H1 (cell line): ENCODE measurements around the gene TWIST2. TPM values are rescaled to one million over a fixed set of nuclear protein-coding genes. Genes with fewer than 3 reads are reported as not detected.

Experiments used
- CTCF ChIA-PET: fragments of 300-600 bp; sonication (Branson Sonifier 250); formaldehyde crosslinking; loops from one replicate; lab custom pipeline; 2021; ENCODE audit not compliant: partially characterized antibody; lab: Charles Lee
- POLR2A ChIA-PET: fragments of 300-600 bp; sonication (Branson Sonifier 250); formaldehyde crosslinking; loops from one replicate; lab custom pipeline; 2021; ENCODE audit warnings: inconsistent platforms; ENCODE audit not compliant: partially characterized antibody; lab: Charles Lee
- DNase-seq, 2 experiments: peaks; one replicate each; pipeline versions ENCODE4 v3.0.0 to v3.0.0-alpha.2; 2010 to 2022; ENCODE audit warnings: low spot score in 2 of 2, low read depth in 1 of 2, mixed read lengths in 1 of 2
- FAIRE-seq: peaks from 2 replicates; lab custom pipeline; 2011; peaks lifted over from hg19 to GRCh38; lab: Jason Lieb, UNC
- H2AFZ ChIP-seq: 2 replicates; pipeline ENCODE4 v1.8.1; 2012; ENCODE audit warnings: low read length, inconsistent platforms
- H2AK5ac ChIP-seq: 2 replicates; pipeline ENCODE4 v1.6.1; 2013; ENCODE audit warnings: low read depth, low read length
- H2BK120ac ChIP-seq: replicated peaks from 2 replicates; pipeline ENCODE3; 2013; ENCODE audit warnings: low read depth, low read length, inconsistent platforms
- H2BK12ac ChIP-seq: 2 replicates; pipeline ENCODE4 v1.6.1; 2013; ENCODE audit warnings: low read depth, low read length
- H2BK15ac ChIP-seq: 2 replicates; pipeline ENCODE4 v1.6.1; 2013; ENCODE audit warnings: low read length
- H2BK20ac ChIP-seq: 2 replicates; pipeline ENCODE4 v1.6.1; 2013; ENCODE audit warnings: low read length
- H2BK5ac ChIP-seq: 2 replicates; pipeline ENCODE4 v1.6.1; 2013; ENCODE audit warnings: low read depth, low read length
- H3K14ac ChIP-seq: 2 replicates; pipeline ENCODE4 v1.6.1; 2013; ENCODE audit warnings: inconsistent platforms; ENCODE audit not compliant: insufficient read length
- H3K18ac ChIP-seq: 2 replicates; pipeline ENCODE4 v1.6.1; 2013; ENCODE audit warnings: low read length; ENCODE audit errors: extremely low read depth
- H3K23ac ChIP-seq: 2 replicates; pipeline ENCODE4 v1.6.1; 2013; ENCODE audit warnings: inconsistent platforms; ENCODE audit not compliant: insufficient read length
- H3K23me2 ChIP-seq: 2 replicates; pipeline ENCODE4 v1.6.1; 2013; ENCODE audit warnings: low read depth, low read length
- H3K27ac ChIP-seq: 2 replicates; pipeline ENCODE4 v1.6.1; 2011; ENCODE audit warnings: low read depth, low read length, inconsistent platforms
- H3K27me3 ChIP-seq, 4 experiments: replicated peaks in 1 of 4; 1 replicate in 1 of 4; 2 replicates in 3 of 4; pipeline versions ENCODE4 v1.6.1 to v1.8.1; 2011 to 2013; ENCODE audit warnings: low read length in 3 of 4, mild to moderate bottlenecking in 3 of 4, inconsistent platforms in 2 of 4, mixed read lengths in 2 of 4, moderate library complexity in 1 of 4; ENCODE audit not compliant: control insufficient read depth in 3 of 4, insufficient read depth in 3 of 4; ENCODE audit errors: extremely low read depth in 1 of 4
- H3K36me3 ChIP-seq, 4 experiments: 2 replicates each; pipeline versions ENCODE4 v1.6.1 to v1.8.1; 2011 to 2013; ENCODE audit warnings: mild to moderate bottlenecking in 4 of 4, low read length in 3 of 4, moderate library complexity in 2 of 4, control low read depth in 1 of 4, inconsistent platforms in 1 of 4; ENCODE audit not compliant: insufficient read depth in 4 of 4, control insufficient read depth in 2 of 4
- H3K4ac ChIP-seq: replicated peaks from 2 replicates; pipeline ENCODE3; 2013; ENCODE audit warnings: low read length, low read depth, mixed read lengths, inconsistent platforms; ENCODE audit not compliant: insufficient read length
- H3K4me1 ChIP-seq, 4 experiments: replicated peaks in 1 of 4; 1 replicate in 1 of 4; 2 replicates in 3 of 4; pipeline versions ENCODE4 v1.6.1 to v1.8.1; 2011 to 2013; ENCODE audit warnings: low read length in 3 of 4, inconsistent platforms in 2 of 4, mixed read lengths in 1 of 4; ENCODE audit not compliant: insufficient read depth in 4 of 4, control insufficient read depth in 3 of 4
- H3K4me2 ChIP-seq, 2 experiments: 2 replicates each; pipeline versions ENCODE4 v1.6.1 to v1.8.1; 2011 to 2013; ENCODE audit warnings: low read depth in 2 of 2, low read length in 2 of 2, control low read depth in 1 of 2, inconsistent platforms in 1 of 2, mild to moderate bottlenecking in 1 of 2; ENCODE audit not compliant: insufficient read depth in 1 of 2
- H3K4me3 ChIP-seq, 4 experiments: fragments of 200-600, 300-600 bp in 1 of 4; sonication (generic), shearing (Covaris generic), sonication (Bioruptor Twin) in 1 of 4; 2 replicates each; pipeline versions ENCODE4 v1.5.1 to v1.8.1; 2011 to 2016; ENCODE audit warnings: low read length in 4 of 4, low read depth in 3 of 4, control low read depth in 2 of 4, inconsistent platforms in 2 of 4, mild to moderate bottlenecking in 2 of 4, mixed read lengths in 1 of 4, moderate library complexity in 1 of 4; ENCODE audit not compliant: insufficient read depth in 2 of 4; ENCODE audit errors: extremely low read depth in 1 of 4
- H3K56ac ChIP-seq: replicated peaks from 2 replicates; pipeline ENCODE3; 2013; ENCODE audit warnings: low read depth, mild to moderate bottlenecking, mixed read lengths, low read length, inconsistent platforms; ENCODE audit not compliant: insufficient read length
- H3K79me1 ChIP-seq: 2 replicates; pipeline ENCODE4 v1.6.1; 2013; ENCODE audit warnings: low read depth, low read length, control low read depth
- H3K79me2 ChIP-seq, 2 experiments: 2 replicates each; pipeline versions ENCODE4 v1.6.1 to v1.8.1; 2012 to 2013; ENCODE audit warnings: low read length in 2 of 2, mild to moderate bottlenecking in 2 of 2, inconsistent platforms in 1 of 2; ENCODE audit not compliant: insufficient read depth in 2 of 2, control insufficient read depth in 1 of 2
- H3K9ac ChIP-seq, 4 experiments: replicated peaks in 1 of 4; 1 replicate in 1 of 4; 2 replicates in 3 of 4; pipeline versions ENCODE4 v1.6.1 to v1.8.1; 2011 to 2013; ENCODE audit warnings: low read depth in 3 of 4, low read length in 3 of 4, control low read depth in 2 of 4, mild to moderate bottlenecking in 2 of 4, moderate library complexity in 2 of 4, inconsistent platforms in 1 of 4; ENCODE audit errors: extremely low read depth in 1 of 4
- H3K9me3 ChIP-seq, 2 experiments: 2 replicates each; pipeline versions ENCODE4 v1.6.1 to v1.8.1; 2012 to 2013; ENCODE audit warnings: mild to moderate bottlenecking in 2 of 2, moderate library complexity in 2 of 2, control low read depth in 1 of 2, inconsistent platforms in 1 of 2, low read depth in 1 of 2, low read length in 1 of 2, mixed read lengths in 1 of 2; ENCODE audit not compliant: insufficient read depth in 2 of 2
- H4K20me1 ChIP-seq, 2 experiments: replicated peaks in 1 of 2; 2 replicates each; pipeline versions ENCODE3 to v1.8.1; 2011 to 2013; ENCODE audit warnings: inconsistent platforms in 2 of 2, low read length in 2 of 2, mild to moderate bottlenecking in 1 of 2; ENCODE audit not compliant: insufficient read depth in 2 of 2, control insufficient read depth in 1 of 2
- H4K5ac ChIP-seq: 2 replicates; pipeline ENCODE4 v1.6.1; 2013; ENCODE audit warnings: low read length, low read depth, mixed read lengths, inconsistent platforms; ENCODE audit not compliant: insufficient read length
- H4K8ac ChIP-seq: 2 replicates; pipeline ENCODE4 v1.8.0; 2013; ENCODE audit warnings: mild to moderate bottlenecking, moderate library complexity, low read length, inconsistent platforms; ENCODE audit not compliant: insufficient read depth; ENCODE audit errors: extremely low read depth
- H4K91ac ChIP-seq: replicated peaks from 2 replicates; pipeline ENCODE3; 2013; ENCODE audit warnings: low read length, mixed read lengths, inconsistent platforms; ENCODE audit not compliant: insufficient read length
- BACH1 ChIP-seq: IDR thresholded peaks from 2 replicates; pipeline ENCODE4 v1.6.1; 2012; ENCODE audit warnings: low read length, improper control_type of control experiment
- BCL11A ChIP-seq, 2 experiments: IDR thresholded peaks; one replicate each; pipeline ENCODE4 v1.6.1; 2011; ENCODE audit warnings: low read depth in 2 of 2, low read length in 2 of 2, mild to moderate bottlenecking in 2 of 2
- CHD1 ChIP-seq: IDR thresholded peaks from 2 replicates; pipeline ENCODE4 v1.6.1; 2012; ENCODE audit warnings: low read depth, low read length, improper control_type of control experiment
- CHD2 ChIP-seq: IDR thresholded peaks from 2 replicates; pipeline ENCODE4 v1.6.1; 2012; ENCODE audit warnings: low read length, improper control_type of control experiment
- CTBP2 ChIP-seq: IDR thresholded peaks from 2 replicates; pipeline ENCODE4 v1.7.0; 2011; ENCODE audit warnings: borderline replicate concordance, mild to moderate bottlenecking, moderate library complexity, mixed read lengths, low read length; ENCODE audit not compliant: insufficient read depth, insufficient read length
- JUN ChIP-seq: IDR thresholded peaks from 2 replicates; pipeline ENCODE4 v1.6.1; 2011; ENCODE audit warnings: low read depth, mild to moderate bottlenecking, improper control_type of control experiment, low read length
- KDM1A ChIP-seq: fragments of 200-600, 300-600 bp; sonication (generic); IDR thresholded peaks from 2 replicates; pipeline ENCODE4 v1.7.1; 2016; ENCODE audit warnings: mild to moderate bottlenecking, low read length, borderline replicate concordance
- KDM4A ChIP-seq: IDR thresholded peaks from one replicate; pipeline ENCODE4 v1.7.1; 2012; ENCODE audit warnings: low read depth, mild to moderate bottlenecking, moderate library complexity, low read length, inconsistent platforms; ENCODE audit not compliant: severe bottlenecking
- POLR2AphosphoS5 ChIP-seq: IDR thresholded peaks from 2 replicates; pipeline ENCODE4 v1.6.1; 2011; ENCODE audit warnings: low read depth, low read length
- RXRA ChIP-seq: IDR thresholded peaks from 2 replicates; pipeline ENCODE4 v1.6.1; 2011; ENCODE audit warnings: low read depth, mild to moderate bottlenecking, low read length, moderate library complexity; ENCODE audit not compliant: insufficient read depth
- TAF1 ChIP-seq: IDR thresholded peaks from 2 replicates; pipeline ENCODE4 v1.6.1; 2011; ENCODE audit warnings: mild to moderate bottlenecking, low read depth, low read length
- TBP ChIP-seq: IDR thresholded peaks from 2 replicates; pipeline ENCODE4 v1.6.1; 2011; ENCODE audit warnings: low read depth, low read length, improper control_type of control experiment
- WGBS, 2 experiments: shearing (Covaris generic) in 1 of 2; methylation state at CpG; one replicate each; pipeline versions ENCODE4 v1.1.6 to v1.1.7; 2013 to 2015; ENCODE audit warnings: low lambda C conversion rate in 2 of 2, mixed read lengths in 2 of 2, inconsistent platforms in 1 of 2, low coverage in 1 of 2, missing lambda C conversion rate in 1 of 2; ENCODE audit not compliant: insufficient replicate concordance in 2 of 2, insufficient coverage in 1 of 2, insufficient read length in 1 of 2; ENCODE audit errors: extremely low coverage in 1 of 2, missing lambda C conversion rate in 1 of 2; 5-methylcytosine and 5-hydroxymethylcytosine counted together
- polyA plus RNA-seq, 7 experiments: library from polyadenylated mRNA; depleted of rRNA in 3 of 7; stranded (reverse) in 5 of 7; unstranded in 2 of 7; fragments of >200 nt in 5 of 7; fragments of 200-250 nt in 2 of 7; gene quantifications; 1 replicate in 5 of 7; 2 replicates in 1 of 7; 4 replicates in 1 of 7; pipeline versions ENCODE4 v1.2.1 to v1.2.3, GENCODE V29; 2011 to 2013; ENCODE audit warnings: missing spikeins in 2 of 7, mixed read lengths in 2 of 7
- total RNA-seq: library from RNA; stranded (reverse); fragmentation: NEBNext Ultra II Directional; extraction: Animal tissue kit (Norgen Biotek cat#: 25700); gene quantifications from 2 replicates; pipeline ENCODE4 v1.2.1, GENCODE V29; 2021
- TF ChIP-seq, protein P1 (sequence below), 3 experiments: IDR thresholded peaks; 1 replicate in 2 of 3; 2 replicates in 1 of 3; pipeline versions ENCODE4 v1.5.1 to v1.6.1; 2011; ENCODE audit warnings: low read length in 3 of 3, mild to moderate bottlenecking in 3 of 3, inconsistent platforms in 2 of 3, low read depth in 1 of 3, moderate library complexity in 1 of 3; ENCODE audit not compliant: insufficient read depth in 1 of 3; ENCODE audit errors: control extremely low read depth in 1 of 3

Gene TWIST2
- total and polyA plus RNA-seq, 2 of the 8 experiments (the other 6 are each of a cell fraction or from before 2014, with no cell fraction given), result 2.6 to 4.3 TPM

DNA sequence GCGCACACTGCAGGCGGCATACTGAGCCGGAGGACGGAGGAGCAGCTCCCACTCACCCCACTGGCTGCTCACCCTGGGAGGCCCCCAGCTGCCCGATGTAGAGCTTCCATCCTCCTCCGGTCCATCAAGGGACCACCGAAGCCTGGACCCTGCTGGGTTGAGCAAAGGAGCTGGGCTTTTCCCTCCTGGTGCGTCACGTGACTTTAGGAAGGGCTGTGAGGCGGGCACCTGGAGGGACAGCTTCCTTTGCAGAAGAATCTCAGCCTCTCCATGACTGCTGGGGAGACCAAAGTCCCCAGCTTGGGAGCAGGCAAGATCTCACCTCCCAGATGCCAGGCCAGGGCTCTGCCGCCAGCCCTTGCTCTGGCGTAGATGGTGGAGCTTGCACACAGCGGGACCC, 102.7 kb downstream of the TWIST2 start:
- Histone ChIP-seq H2BK120ac (no peak overlapping the region), H2AFZ (no peak overlapping the region)
- TF ChIP-seq JUN, result no peak
- no peak for TF ChIP-seq BCL11A (IDR thresholded peaks at IDR 0.05; ENCODE audit: low read depth in 2 of 2, low read length in 2 of 2)
- TF ChIP-seq POLR2AphosphoS5, result no peak
- TF ChIP-seq CTBP2, result no peak
- TF ChIP-seq KDM1A, result no peak
- TF ChIP-seq KDM4A, result no peak
- no peak for TF ChIP-seq TBP
- no peak for TF ChIP-seq CHD2
- no peak for TF ChIP-seq RXRA
- TF ChIP-seq BACH1, result no peak
- TF ChIP-seq TAF1, result no peak
- TF ChIP-seq CHD1, result no peak
- TF ChIP-seq, protein P1, sequence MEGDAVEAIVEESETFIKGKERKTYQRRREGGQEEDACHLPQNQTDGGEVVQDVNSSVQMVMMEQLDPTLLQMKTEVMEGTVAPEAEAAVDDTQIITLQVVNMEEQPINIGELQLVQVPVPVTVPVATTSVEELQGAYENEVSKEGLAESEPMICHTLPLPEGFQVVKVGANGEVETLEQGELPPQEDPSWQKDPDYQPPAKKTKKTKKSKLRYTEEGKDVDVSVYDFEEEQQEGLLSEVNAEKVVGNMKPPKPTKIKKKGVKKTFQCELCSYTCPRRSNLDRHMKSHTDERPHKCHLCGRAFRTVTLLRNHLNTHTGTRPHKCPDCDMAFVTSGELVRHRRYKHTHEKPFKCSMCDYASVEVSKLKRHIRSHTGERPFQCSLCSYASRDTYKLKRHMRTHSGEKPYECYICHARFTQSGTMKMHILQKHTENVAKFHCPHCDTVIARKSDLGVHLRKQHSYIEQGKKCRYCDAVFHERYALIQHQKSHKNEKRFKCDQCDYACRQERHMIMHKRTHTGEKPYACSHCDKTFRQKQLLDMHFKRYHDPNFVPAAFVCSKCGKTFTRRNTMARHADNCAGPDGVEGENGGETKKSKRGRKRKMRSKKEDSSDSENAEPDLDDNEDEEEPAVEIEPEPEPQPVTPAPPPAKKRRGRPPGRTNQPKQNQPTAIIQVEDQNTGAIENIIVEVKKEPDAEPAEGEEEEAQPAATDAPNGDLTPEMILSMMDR (IDR thresholded peaks at IDR 0.05; ENCODE audit: control extremely low read depth in 1 of 3, insufficient read depth in 1 of 3, low read depth in 1 of 3, low read length in 3 of 3), result no peak

More for the DNA sequence above, 102.7 kb downstream of the TWIST2 start:
- H3K9ac ChIP-seq, result no peak overlapping the region
- no peak overlapping the region for H2AK5ac ChIP-seq
- H3K4me1 ChIP-seq, result no peaks in the 10 kb centered on the region
- no peak overlapping the region for H4K91ac ChIP-seq
- no peak overlapping the region for H3K4me2 ChIP-seq
- H3K18ac ChIP-seq, result no peak overlapping the region
- H3K4me3 ChIP-seq, result no peak overlapping the region
- H2BK5ac ChIP-seq, result no peak overlapping the region
- POLR2A ChIA-PET, result no interaction called here
- FAIRE-seq, result no peak
- H3K9me3 ChIP-seq, result no peaks in the 10 kb centered on the region
- H2BK15ac ChIP-seq, result no peak overlapping the region
- H3K56ac ChIP-seq, result no peak overlapping the region
- no peaks in the 10 kb centered on the region for H3K36me3 ChIP-seq
- no peak overlapping the region for H3K14ac ChIP-seq
- WGBS, 2 experiments, result 93% methylated on average over 13 of the region's 13 CpGs; no CpG with 5 or more reads in 1 of the 2 experiments
- no peak for DNase-seq
- H3K79me2 ChIP-seq, result no peaks in the 10 kb centered on the region
- no peak overlapping the region for H3K4ac ChIP-seq
- no peaks in the 10 kb centered on the region for H4K20me1 ChIP-seq
- H2BK12ac ChIP-seq, result no peak overlapping the region
- H2BK20ac ChIP-seq, result no peak overlapping the region
- no peaks in the 10 kb centered on the region for H3K79me1 ChIP-seq
- H3K27ac ChIP-seq, result no peak overlapping the region
- H3K27me3 ChIP-seq, result no peaks in the 10 kb centered on the region; a peak in 1 of 7 replicates
- H4K8ac ChIP-seq, result no peak overlapping the region; the same call in 1 of the 2 replicates
- no peak overlapping the region for H4K5ac ChIP-seq
- H3K23me2 ChIP-seq, result no peaks in the 10 kb centered on the region
- H3K23ac ChIP-seq, result no peak overlapping the region
- CTCF ChIA-PET, result no interaction called here
